ENCODE data around the gene GRIN2A.

- TF ChIP-seq CTCF (IDR thresholded peaks at IDR 0.05; ENCODE audit: control extremely low read depth in 1 of 3, insufficient read depth in 1 of 3, low read depth in 1 of 3, low read length in 3 of 3) = no peak
- no peak for TF ChIP-seq JUND (IDR thresholded peaks at IDR 0.05; ENCODE audit: low read length)
- no peak for TF ChIP-seq CEBPB (IDR thresholded peaks at IDR 0.05; ENCODE audit: low read depth, low read length)
- no peak for TF ChIP-seq ATF2 (IDR thresholded peaks at IDR 0.05; ENCODE audit: low read length)
- TF ChIP-seq ZNF274 (IDR thresholded peaks at IDR 0.05; ENCODE audit: borderline replicate concordance, extremely low read depth, low read length) = no peak
- no peak for TF ChIP-seq POLR2AphosphoS5 (IDR thresholded peaks at IDR 0.05; ENCODE audit: low read depth, low read length)
- no peak for TF ChIP-seq YY1 (IDR thresholded peaks at IDR 0.05; ENCODE audit: low read depth, low read length)
- TF ChIP-seq TAF1 (IDR thresholded peaks at IDR 0.05; ENCODE audit: low read depth, low read length) = no peak
- TF ChIP-seq SAP30 (IDR thresholded peaks at IDR 0.05; ENCODE audit: insufficient read depth, insufficient replicate concordance, low read length) = no peak
- TF ChIP-seq EP300 (IDR thresholded peaks at IDR 0.05; ENCODE audit: borderline replicate concordance in 1 of 2, low read depth in 2 of 2, low read length in 2 of 2) = no peak
These were observed 7.7 kb upstream of the GRIN2A start for GRCh38 chr16:10189861-10190390.
